ENCODE results near the gene ONECUT3. TPM values are rescaled to one million over a fixed set of nuclear protein-coding genes. Genes with fewer than 3 reads are reported as not detected.

The ONECUT3 gene
- total RNA-seq, 1 donor from 2014 or later, result 1.0 TPM

GRCh38 chr19:1769645-1769985 lies 16.3 kb downstream of the ONECUT3 start:
- Mint-ChIP-seq H3K36me3 (ENCODE audit: low read depth) (peaks cover 5% of the 10 kb centered on the region), H3K27me3 (ENCODE audit: low read depth) (peaks cover 92% of the 10 kb centered on the region), H3K9me3 (peaks cover 8% of the 10 kb centered on the region), H3K4me3 (no peak overlapping the region), H3K27ac (ENCODE audit: unreplicated experiment) (no peak overlapping the region), H3K4me1 (no peaks in the 10 kb centered on the region)
- no peak for DNase-seq (ENCODE audit: low read depth, low spot score)
- no peak for TF ChIP-seq CTCF (conservative IDR thresholded peaks at IDR 0.05)

- DNase-seq (ENCODE audit: low read depth, low spot score), result no peak
- H3K36me3 Mint-ChIP-seq (ENCODE audit: low read depth), result peaks cover 5% of the 10 kb centered on the region
- no peak overlapping the region for H3K27ac Mint-ChIP-seq (ENCODE audit: unreplicated experiment)
- H3K27me3 Mint-ChIP-seq (ENCODE audit: low read depth), result peaks cover 90% of the 10 kb centered on the region
- no peaks in the 10 kb centered on the region for H3K4me1 Mint-ChIP-seq
- TF ChIP-seq CTCF (conservative IDR thresholded peaks at IDR 0.05), result no peak
- peaks cover 8% of the 10 kb centered on the region for H3K9me3 Mint-ChIP-seq
- no peak overlapping the region for H3K4me3 Mint-ChIP-seq
Observed at GRCh38 chr19:1770866-1771576, 17.7 kb downstream of the ONECUT3 start.

- Mint-ChIP-seq H3K27ac (ENCODE audit: unreplicated experiment) (no peak overlapping the region), H3K4me1 (no peaks in the 10 kb centered on the region), H3K9me3 (peaks cover 8% of the 10 kb centered on the region), H3K27me3 (ENCODE audit: low read depth) (peaks cover 93% of the 10 kb centered on the region), H3K4me3 (no peak overlapping the region), H3K36me3 (ENCODE audit: low read depth) (peaks cover 7% of the 10 kb centered on the region)
- no peak for TF ChIP-seq CTCF (conservative IDR thresholded peaks at IDR 0.05)
- DNase-seq (ENCODE audit: low read depth, low spot score), result no peak
Observed at GRCh38 chr19:1773184-1773583, 19.9 kb downstream of the ONECUT3 start.

- H3K36me3 Mint-ChIP-seq (ENCODE audit: low read depth), result peaks cover 7% of the 10 kb centered on the region
- H3K4me3 Mint-ChIP-seq, result no peak overlapping the region
- TF ChIP-seq CTCF (conservative IDR thresholded peaks at IDR 0.05), result peak; percentile 63
- no peak for DNase-seq (ENCODE audit: low read depth, low spot score)
- H3K9me3 Mint-ChIP-seq, result peaks cover 8% of the 10 kb centered on the region
- peaks cover 7% of the 10 kb centered on the region for H3K4me1 Mint-ChIP-seq
- no peak overlapping the region for H3K27ac Mint-ChIP-seq (ENCODE audit: unreplicated experiment)
- H3K27me3 Mint-ChIP-seq (ENCODE audit: low read depth), result peaks cover 92% of the 10 kb centered on the region
Observed at GRCh38 chr19:1774989-1775772, 21.9 kb downstream of the ONECUT3 start.

GRCh38 chr19:1775951-1776605 lies 22.8 kb downstream of the ONECUT3 start:
- Mint-ChIP-seq H3K9me3 (peaks cover under 1% of the 10 kb centered on the region), H3K27ac (ENCODE audit: unreplicated experiment) (no peak overlapping the region), H3K27me3 (ENCODE audit: low read depth) (peaks cover 92% of the 10 kb centered on the region), H3K4me3 (no peak overlapping the region), H3K36me3 (ENCODE audit: low read depth) (peaks cover 4% of the 10 kb centered on the region), H3K4me1 (peaks cover 7% of the 10 kb centered on the region)
- no peak for DNase-seq (ENCODE audit: low read depth, low spot score)
- no peak for TF ChIP-seq CTCF (conservative IDR thresholded peaks at IDR 0.05)

All from neural crest cell (in vitro differentiated cells).